DND-41 (cell line): Measurements from ENCODE around the gene MYD88.

Source experiments
- ATAC-seq: fragments of 200-7000 bp; cut with Tn5 transposase; 3 replicates; pipeline ENCODE4 v1.9.1; 2021; ENCODE audit warnings: low read depth; ENCODE audit not compliant: insufficient read depth
- DNase-seq: peaks from one replicate; pipeline ENCODE4 v3.0.0-alpha.2; 2020
- H2AFZ ChIP-seq: 2 replicates; pipeline ENCODE4 v1.6.0; 2012; ENCODE audit warnings: low read depth, low read length
- H3K27ac ChIP-seq: 2 replicates; pipeline ENCODE4 v1.5.1; 2012; ENCODE audit warnings: low read length, inconsistent platforms
- H3K27me3 ChIP-seq: fragments of 200-600 bp; sonication (generic); 2 replicates; pipeline ENCODE4 v1.6.0; 2012; ENCODE audit warnings: low read length, mild to moderate bottlenecking, inconsistent platforms; ENCODE audit not compliant: insufficient read depth, poor library complexity
- H3K36me3 ChIP-seq: 2 replicates; pipeline ENCODE4 v1.5.1; 2012; ENCODE audit warnings: low read length, inconsistent platforms; ENCODE audit not compliant: insufficient read depth
- H3K4me1 ChIP-seq: 2 replicates; pipeline ENCODE4 v1.5.1; 2012; ENCODE audit warnings: mild to moderate bottlenecking, low read length; ENCODE audit not compliant: insufficient read depth
- H3K4me2 ChIP-seq: 2 replicates; pipeline ENCODE4 v1.6.0; 2012; ENCODE audit warnings: mild to moderate bottlenecking, moderate library complexity, low read length, inconsistent platforms; ENCODE audit not compliant: insufficient read depth
- H3K4me3 ChIP-seq, 2 experiments: fragments of 200-600 bp in 1 of 2; shearing (Covaris generic) in 1 of 2; 2 replicates each; pipeline ENCODE4 v1.5.1; 2012 to 2016; ENCODE audit warnings: inconsistent platforms in 2 of 2, low read length in 2 of 2, mild to moderate bottlenecking in 2 of 2, low read depth in 1 of 2, moderate library complexity in 1 of 2
- H3K79me2 ChIP-seq: 2 replicates; pipeline ENCODE4 v1.6.0; 2012; ENCODE audit warnings: low read length, inconsistent platforms; ENCODE audit not compliant: insufficient read depth
- H3K9ac ChIP-seq: 2 replicates; pipeline ENCODE4 v1.6.0; 2012; ENCODE audit warnings: low read depth, mild to moderate bottlenecking, inconsistent platforms, low read length, moderate library complexity
- H3K9me3 ChIP-seq: 2 replicates; pipeline ENCODE4 v1.5.1; 2012; ENCODE audit warnings: low read length, moderate library complexity, mild to moderate bottlenecking, inconsistent platforms; ENCODE audit not compliant: insufficient read depth, severe bottlenecking
- H4K20me1 ChIP-seq: 2 replicates; pipeline ENCODE4 v1.6.0; 2012; ENCODE audit warnings: low read length; ENCODE audit not compliant: insufficient read depth
- EZH2 ChIP-seq: IDR thresholded peaks from 3 replicates; pipeline ENCODE4 v1.6.1; 2012; ENCODE audit warnings: borderline replicate concordance, low read depth, mild to moderate bottlenecking, moderate library complexity, low read length, inconsistent platforms; ENCODE audit not compliant: severe bottlenecking
- TF ChIP-seq, protein P1 (sequence below): IDR thresholded peaks from 2 replicates; pipeline ENCODE4 v1.5.1; 2012; ENCODE audit warnings: borderline replicate concordance, low read length, moderate library complexity, mild to moderate bottlenecking; ENCODE audit not compliant: poor library complexity, severe bottlenecking; ENCODE audit errors: extremely low read depth

Gene MYD88

DNA sequence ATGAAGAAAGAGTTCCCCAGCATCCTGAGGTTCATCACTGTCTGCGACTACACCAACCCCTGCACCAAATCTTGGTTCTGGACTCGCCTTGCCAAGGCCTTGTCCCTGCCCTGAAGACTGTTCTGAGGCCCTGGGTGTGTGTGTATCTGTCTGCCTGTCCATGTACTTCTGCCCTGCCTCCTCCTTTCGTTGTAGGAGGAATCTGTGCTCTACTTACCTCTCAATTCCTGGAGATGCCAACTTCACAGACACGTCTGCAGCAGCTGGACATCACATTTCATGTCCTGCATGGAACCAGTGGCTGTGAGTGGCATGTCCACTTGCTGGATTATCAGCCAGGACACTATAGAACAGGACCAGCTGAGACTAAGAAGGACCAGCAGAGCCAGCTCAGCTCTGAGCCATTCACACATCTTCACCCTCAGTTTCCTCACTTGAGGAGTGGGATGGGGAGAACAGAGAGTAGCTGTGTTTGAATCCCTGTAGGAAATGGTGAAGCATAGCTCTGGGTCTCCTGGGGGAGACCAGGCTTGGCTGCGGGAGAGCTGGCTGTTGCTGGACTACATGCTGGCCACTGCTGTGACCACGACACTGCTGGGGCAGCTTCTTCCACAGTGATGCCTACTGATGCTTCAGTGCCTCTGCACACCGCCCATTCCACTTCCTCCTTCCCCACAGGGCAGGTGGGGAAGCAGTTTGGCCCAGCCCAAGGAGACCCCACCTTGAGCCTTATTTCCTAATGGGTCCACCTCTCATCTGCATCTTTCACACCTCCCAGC lies 2.9 kb downstream of the MYD88 start:
- Histone ChIP-seq H3K79me2 (peaks cover 28% of the 10 kb centered on the region), H2AFZ (no peak overlapping the region), H3K9ac (no peak overlapping the region), H3K4me2 (no peak overlapping the region), H3K27me3 (no peaks in the 10 kb centered on the region), H3K36me3 (peaks cover 25% of the 10 kb centered on the region), H3K9me3 (peaks cover 5% of the 10 kb centered on the region), H3K27ac (no peak overlapping the region), H4K20me1 (no peaks in the 10 kb centered on the region), H3K4me1 (peaks cover 27% of the 10 kb centered on the region), H3K4me3 (no peak overlapping the region)
- TF ChIP-seq, protein P1, sequence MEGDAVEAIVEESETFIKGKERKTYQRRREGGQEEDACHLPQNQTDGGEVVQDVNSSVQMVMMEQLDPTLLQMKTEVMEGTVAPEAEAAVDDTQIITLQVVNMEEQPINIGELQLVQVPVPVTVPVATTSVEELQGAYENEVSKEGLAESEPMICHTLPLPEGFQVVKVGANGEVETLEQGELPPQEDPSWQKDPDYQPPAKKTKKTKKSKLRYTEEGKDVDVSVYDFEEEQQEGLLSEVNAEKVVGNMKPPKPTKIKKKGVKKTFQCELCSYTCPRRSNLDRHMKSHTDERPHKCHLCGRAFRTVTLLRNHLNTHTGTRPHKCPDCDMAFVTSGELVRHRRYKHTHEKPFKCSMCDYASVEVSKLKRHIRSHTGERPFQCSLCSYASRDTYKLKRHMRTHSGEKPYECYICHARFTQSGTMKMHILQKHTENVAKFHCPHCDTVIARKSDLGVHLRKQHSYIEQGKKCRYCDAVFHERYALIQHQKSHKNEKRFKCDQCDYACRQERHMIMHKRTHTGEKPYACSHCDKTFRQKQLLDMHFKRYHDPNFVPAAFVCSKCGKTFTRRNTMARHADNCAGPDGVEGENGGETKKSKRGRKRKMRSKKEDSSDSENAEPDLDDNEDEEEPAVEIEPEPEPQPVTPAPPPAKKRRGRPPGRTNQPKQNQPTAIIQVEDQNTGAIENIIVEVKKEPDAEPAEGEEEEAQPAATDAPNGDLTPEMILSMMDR = no peak
- no peak for TF ChIP-seq EZH2
- DNase-seq (no peak), ATAC-seq (no peak)

GRCh38 chr3:38141952-38142273 lies 3.5 kb downstream of the MYD88 start:
- H3K27me3 ChIP-seq = no peaks in the 10 kb centered on the region
- H4K20me1 ChIP-seq = no peaks in the 10 kb centered on the region
- no peak overlapping the region for H3K4me2 ChIP-seq
- H3K4me1 ChIP-seq = peaks cover 26% of the 10 kb centered on the region
- TF ChIP-seq, protein P1 = no peak
- no peak for TF ChIP-seq EZH2
- peaks cover 5% of the 10 kb centered on the region for H3K9me3 ChIP-seq
- ATAC-seq (no peak), DNase-seq (no peak)
- peaks cover 23% of the 10 kb centered on the region for H3K79me2 ChIP-seq
- no peak overlapping the region for H3K9ac ChIP-seq
- H3K27ac ChIP-seq = no peak overlapping the region
- peaks cover 25% of the 10 kb centered on the region for H3K36me3 ChIP-seq
- H3K4me3 ChIP-seq = no peak overlapping the region
- H2AFZ ChIP-seq = no peak overlapping the region

GRCh38 chr3:38142959-38143358 lies 4.5 kb downstream of the MYD88 start:
- no peak overlapping the region for H3K4me2 ChIP-seq
- H3K9ac ChIP-seq = no peak overlapping the region
- DNase-seq = no peak
- no peak overlapping the region for H3K27ac ChIP-seq
- H3K4me1 ChIP-seq = peaks cover 20% of the 10 kb centered on the region
- H3K9me3 ChIP-seq = peaks cover 5% of the 10 kb centered on the region
- TF ChIP-seq EZH2 = no peak
- TF ChIP-seq, protein P1 = no peak
- peaks cover 25% of the 10 kb centered on the region for H3K36me3 ChIP-seq
- H3K4me3 ChIP-seq = no peak overlapping the region
- H3K27me3 ChIP-seq = no peaks in the 10 kb centered on the region
- no peak overlapping the region for H2AFZ ChIP-seq
- peaks cover 20% of the 10 kb centered on the region for H3K79me2 ChIP-seq
- ATAC-seq = no peak
- H4K20me1 ChIP-seq = no peaks in the 10 kb centered on the region
